Colonic mucosa (tissue), 4 donors: ENCODE results near the gene LPXN. TPM values are rescaled to one million over a fixed set of nuclear protein-coding genes. Genes with fewer than 3 reads are reported as not detected.

Experiments used
- DNase-seq: peaks from one replicate; pipeline ENCODE4 v3.0.0-alpha.2; 2020
- H3K27ac ChIP-seq: fragments of 200-600 bp; one replicate; pipeline ENCODE4 v1.8.0; 2021
- H3K27me3 ChIP-seq: fragments of 200-600 bp; one replicate; pipeline ENCODE4 v1.8.0; 2021
- H3K36me3 ChIP-seq: fragments of 200-600 bp; one replicate; pipeline ENCODE4 v1.8.0; 2021
- H3K4me1 ChIP-seq: fragments of 200-600 bp; one replicate; pipeline ENCODE4 v1.8.0; 2021; ENCODE audit warnings: mild to moderate bottlenecking
- H3K4me3 ChIP-seq: fragments of 200-600 bp; one replicate; pipeline ENCODE4 v1.8.0; 2021
- H3K9ac ChIP-seq, 2 donors: one replicate each; pipeline ENCODE4 v1.7.0; 2013; ENCODE audit warnings: control low read depth in 2 of 2, low read depth in 2 of 2, low read length in 2 of 2
- H3K9me3 ChIP-seq: fragments of 200-600 bp; one replicate; pipeline ENCODE4 v1.8.0; 2021
- intact Hi-C: fragments of 100-400 bp; cut with DNase I; formaldehyde crosslinking; loops from one replicate; pipeline ENCODE4 v1.14.1; 2022
- total RNA-seq, 2 donors: library from RNA; stranded (reverse); fragmentation: NEBNext Ultra II Directional in 1 of 2; extraction: Animal tissue kit (Norgen Biotek cat#: 25700) in 1 of 2; gene quantifications; one replicate each; pipeline ENCODE4 v1.2.1, GENCODE V29; 2021
- TF ChIP-seq, protein P1 (sequence below): fragments of 200-600 bp; IDR thresholded peaks from one replicate; pipeline ENCODE4 v1.8.0; 2022; ENCODE audit warnings: antibody characterized with exemption, mild to moderate bottlenecking
- donor health status: healthy.
- donor health status: DM: no; HTN: no; CAD: no.
- donor health status: DM: no; HTN: no; CAD: no.

The LPXN gene
- total RNA-seq, 2 donors from 2014 or later: 7.8 to 10.0 TPM

DNA sequence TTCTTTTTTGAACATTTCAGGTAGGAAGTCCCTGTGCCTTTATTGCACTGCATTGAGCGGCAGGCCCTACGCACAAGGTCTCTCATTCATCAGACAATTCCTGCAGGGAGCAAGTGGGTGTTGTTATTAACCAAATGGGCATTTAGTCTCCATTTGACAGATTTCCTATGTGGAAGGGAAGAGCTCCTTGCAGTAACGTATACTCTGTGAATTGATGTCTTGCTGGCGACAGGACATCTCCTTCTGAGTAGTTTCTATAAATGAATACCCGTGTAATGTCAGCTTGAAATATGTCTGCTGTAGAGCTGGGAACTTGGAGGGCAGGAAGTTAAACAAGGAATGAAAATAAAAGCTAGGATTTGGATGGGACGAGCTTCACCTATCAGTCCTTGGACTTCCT, 71.4 kb downstream of the LPXN start:
- Histone ChIP-seq H3K27ac (no peak overlapping the region), H3K4me3 (no peak overlapping the region), H3K4me1 (no peaks in the 10 kb centered on the region), H3K36me3 (no peaks in the 10 kb centered on the region), H3K9me3 (no peaks in the 10 kb centered on the region), H3K9ac (no peak overlapping the region), H3K27me3 (no peaks in the 10 kb centered on the region)
- DNase-seq: no peak
- intact Hi-C loops: no loop called here
- TF ChIP-seq, protein P1, sequence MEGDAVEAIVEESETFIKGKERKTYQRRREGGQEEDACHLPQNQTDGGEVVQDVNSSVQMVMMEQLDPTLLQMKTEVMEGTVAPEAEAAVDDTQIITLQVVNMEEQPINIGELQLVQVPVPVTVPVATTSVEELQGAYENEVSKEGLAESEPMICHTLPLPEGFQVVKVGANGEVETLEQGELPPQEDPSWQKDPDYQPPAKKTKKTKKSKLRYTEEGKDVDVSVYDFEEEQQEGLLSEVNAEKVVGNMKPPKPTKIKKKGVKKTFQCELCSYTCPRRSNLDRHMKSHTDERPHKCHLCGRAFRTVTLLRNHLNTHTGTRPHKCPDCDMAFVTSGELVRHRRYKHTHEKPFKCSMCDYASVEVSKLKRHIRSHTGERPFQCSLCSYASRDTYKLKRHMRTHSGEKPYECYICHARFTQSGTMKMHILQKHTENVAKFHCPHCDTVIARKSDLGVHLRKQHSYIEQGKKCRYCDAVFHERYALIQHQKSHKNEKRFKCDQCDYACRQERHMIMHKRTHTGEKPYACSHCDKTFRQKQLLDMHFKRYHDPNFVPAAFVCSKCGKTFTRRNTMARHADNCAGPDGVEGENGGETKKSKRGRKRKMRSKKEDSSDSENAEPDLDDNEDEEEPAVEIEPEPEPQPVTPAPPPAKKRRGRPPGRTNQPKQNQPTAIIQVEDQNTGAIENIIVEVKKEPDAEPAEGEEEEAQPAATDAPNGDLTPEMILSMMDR: no peak

DNA sequence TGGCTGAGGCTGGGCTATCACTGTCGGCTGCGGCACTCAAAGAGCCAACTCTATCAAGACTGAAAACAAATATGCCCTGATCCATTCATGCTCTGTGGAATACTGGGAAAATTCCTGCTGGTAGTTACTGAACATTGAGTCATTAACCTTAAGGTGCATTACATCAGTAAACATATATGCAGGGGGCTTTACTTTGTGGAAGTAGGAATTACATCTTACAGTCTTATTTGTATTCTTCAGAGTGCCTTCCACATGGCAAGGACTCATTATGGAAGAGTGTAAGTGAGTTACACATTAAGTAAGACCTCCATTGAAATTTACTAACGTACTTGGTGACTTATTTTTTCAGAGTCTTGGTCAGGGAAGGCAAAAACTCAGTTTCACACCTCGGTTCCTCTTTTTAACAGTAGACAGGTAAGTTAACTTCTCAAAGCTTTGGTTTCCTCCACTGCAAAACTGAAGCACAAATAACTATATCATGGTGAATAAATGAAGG, 72.2 kb downstream of the LPXN start:
- TF ChIP-seq, protein P1: no peak
- DNase-seq: no peak
- Histone ChIP-seq H3K36me3 (no peaks in the 10 kb centered on the region), H3K27me3 (no peaks in the 10 kb centered on the region), H3K9me3 (no peaks in the 10 kb centered on the region), H3K9ac (no peak overlapping the region), H3K4me1 (no peaks in the 10 kb centered on the region), H3K4me3 (no peak overlapping the region), H3K27ac (no peak overlapping the region)
- intact Hi-C loops: no loop called here

DNA sequence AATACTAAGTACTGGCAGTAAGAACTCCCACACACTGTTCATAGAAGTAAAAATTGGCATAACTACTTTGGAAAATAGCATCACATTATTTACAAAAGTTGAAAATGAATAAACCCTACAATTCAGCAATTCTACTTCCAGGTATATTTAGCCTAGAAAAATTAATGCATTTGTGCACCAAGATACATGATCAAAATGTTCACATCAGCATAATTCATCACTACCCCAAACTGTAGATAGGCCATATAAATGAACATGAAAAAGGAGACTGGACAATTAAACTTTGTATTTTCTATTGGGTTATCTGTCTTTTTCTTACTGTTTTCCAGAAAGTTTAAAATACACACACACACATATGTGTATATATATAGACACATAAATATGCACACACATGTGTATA, 73.7 kb downstream of the LPXN start:
- no peak for DNase-seq

DNA sequence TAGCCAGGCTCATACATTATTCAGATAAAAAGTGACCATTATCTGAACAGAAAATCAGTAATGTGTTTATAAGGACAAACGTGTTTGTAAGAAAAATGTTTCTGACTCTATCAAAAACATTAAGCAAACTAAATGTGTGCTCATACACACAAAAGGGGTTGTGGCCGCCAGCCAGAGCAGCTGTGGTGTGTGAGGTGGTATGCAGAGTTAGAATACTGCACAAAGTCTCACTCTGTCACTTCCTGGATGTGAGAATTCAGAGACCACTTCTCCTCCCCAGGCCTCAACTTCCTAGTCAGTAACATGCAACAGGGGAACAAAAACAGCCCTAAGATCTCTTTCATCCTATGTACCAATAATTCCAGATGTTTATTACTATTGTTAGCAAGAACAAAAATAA, 77.2 kb downstream of the LPXN start:
- TF ChIP-seq, protein P1: no peak
- no peak overlapping the region for H3K27ac ChIP-seq
- no peaks in the 10 kb centered on the region for H3K36me3 ChIP-seq
- no peak overlapping the region for H3K9ac ChIP-seq
- no peaks in the 10 kb centered on the region for H3K4me1 ChIP-seq
- H3K27me3 ChIP-seq: no peaks in the 10 kb centered on the region
- intact Hi-C loops: no loop called here
- H3K4me3 ChIP-seq: no peak overlapping the region
- DNase-seq: no peak
- no peaks in the 10 kb centered on the region for H3K9me3 ChIP-seq

More for the DNA sequence above, 73.7 kb downstream of the LPXN start:
- intact Hi-C loops: no loop called here
- no peak overlapping the region for H3K27ac ChIP-seq
- H3K9me3 ChIP-seq: no peaks in the 10 kb centered on the region
- no peaks in the 10 kb centered on the region for H3K36me3 ChIP-seq
- no peaks in the 10 kb centered on the region for H3K4me1 ChIP-seq
- no peaks in the 10 kb centered on the region for H3K27me3 ChIP-seq
- no peak overlapping the region for H3K9ac ChIP-seq
- TF ChIP-seq, protein P1: no peak
- H3K4me3 ChIP-seq: no peak overlapping the region

DNA sequence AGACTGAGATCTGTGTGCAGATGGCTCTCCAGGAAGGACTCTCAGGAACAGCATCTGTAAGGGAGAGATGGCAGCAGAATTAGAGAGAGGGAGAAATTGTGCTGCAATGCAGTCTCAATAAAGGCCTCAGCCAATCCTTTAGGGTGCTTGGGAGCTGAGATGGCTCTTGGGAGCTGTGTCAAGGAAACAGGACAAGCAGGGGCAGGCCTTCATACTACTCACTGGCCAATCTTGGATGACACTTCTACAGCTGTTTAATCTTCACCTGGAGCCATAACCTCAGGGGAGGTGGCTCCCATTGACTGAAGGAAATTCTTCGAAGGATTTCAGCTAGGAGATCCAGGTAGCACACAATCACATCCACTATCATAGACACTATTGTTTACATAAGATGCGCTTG, 77.7 kb downstream of the LPXN start:
- Histone ChIP-seq H3K9me3 (no peaks in the 10 kb centered on the region), H3K4me3 (no peak overlapping the region), H3K27ac (no peak overlapping the region), H3K36me3 (no peaks in the 10 kb centered on the region), H3K27me3 (no peaks in the 10 kb centered on the region), H3K4me1 (no peaks in the 10 kb centered on the region), H3K9ac (no peak overlapping the region)
- intact Hi-C loops: no loop called here
- TF ChIP-seq, protein P1: no peak
- no peak for DNase-seq
